HepG2 (cell line): ENCODE measurements around the gene LIMD2. TPM values are rescaled to one million over a fixed set of nuclear protein-coding genes. Genes with fewer than 3 reads are reported as not detected.
A peak's percentile ranks its signal among the peaks of the same experiment; 100 is the strongest.

Source experiments
- ATF1 ChIP-seq: IDR thresholded peaks from 2 replicates; pipeline ENCODE4 v1.6.1; 2016; ENCODE audit warnings: mild to moderate bottlenecking, control low read depth
- FOSL1 ChIP-seq: sonication (generic); formaldehyde crosslinking; IDR thresholded peaks from 2 replicates; pipeline ENCODE4 v1.9.0; 2021; ENCODE audit warnings: missing genetic modification reagents, borderline replicate concordance
- FOSL2 ChIP-seq: sonication (generic); formaldehyde crosslinking; IDR thresholded peaks from 2 replicates; pipeline ENCODE4 v1.4.0; 2020; ENCODE audit warnings: missing genetic modification reagents
- FOXO4 ChIP-seq: sonication (generic); formaldehyde crosslinking; conservative IDR thresholded peaks from 2 replicates; pipeline ENCODE4 v1.8.1; 2023; ENCODE audit warnings: missing genetic modification reagents
- HES4 ChIP-seq: sonication (generic); formaldehyde crosslinking; IDR thresholded peaks from 2 replicates; pipeline ENCODE4 v1.9.0; 2021; ENCODE audit warnings: mild to moderate bottlenecking, missing genetic modification reagents, borderline replicate concordance
- HMGA1 ChIP-seq: sonication (generic); formaldehyde crosslinking; conservative IDR thresholded peaks from 2 replicates; pipeline ENCODE4 v1.4.0; 2020; ENCODE audit warnings: missing genetic modification reagents
- MED8 ChIP-seq: sonication (generic); formaldehyde crosslinking; IDR thresholded peaks from 2 replicates; pipeline ENCODE4 v1.8.1; 2023; ENCODE audit warnings: mild to moderate bottlenecking, missing genetic modification reagents; ENCODE audit not compliant: insufficient replicate concordance
- ZBTB21 ChIP-seq: sonication (generic); formaldehyde crosslinking; IDR thresholded peaks from 2 replicates; pipeline ENCODE4 v1.4.0; 2020; ENCODE audit warnings: missing genetic modification reagents
- ZFYVE20 ChIP-seq: sonication (generic); formaldehyde crosslinking; IDR thresholded peaks from 2 replicates; pipeline ENCODE4 v1.8.0; 2023; ENCODE audit warnings: low read depth, mild to moderate bottlenecking, moderate library complexity, missing genetic modification reagents, borderline replicate concordance
- ZNF142 ChIP-seq: sonication (generic); formaldehyde crosslinking; IDR thresholded peaks from 2 replicates; pipeline ENCODE4 v1.4.0; 2020; ENCODE audit warnings: missing genetic modification reagents
- ZNF235 ChIP-seq: sonication (generic); formaldehyde crosslinking; IDR thresholded peaks from 2 replicates; pipeline ENCODE4 v1.8.1; 2023; ENCODE audit warnings: mild to moderate bottlenecking, missing genetic modification reagents, borderline replicate concordance
- ZNF503 ChIP-seq: sonication (generic); formaldehyde crosslinking; IDR thresholded peaks from 2 replicates; pipeline ENCODE4 v1.4.0; 2020; ENCODE audit warnings: missing genetic modification reagents
- polyA plus RNA-seq, 8 experiments: library from polyadenylated mRNA; depleted of rRNA in 3 of 8; stranded (reverse) in 7 of 8; unstranded in 1 of 8; fragments of >200 nt; fragmentation: Illumina TruSeq in 4 of 8; extraction: Trizol in 4 of 8; gene quantifications; 2 replicates each; pipeline versions ENCODE4 v1.2.1 to v1.2.3, GENCODE V29; 2011 to 2016; ENCODE audit warnings: low read depth in 4 of 8, missing spikeins in 1 of 8, mixed read lengths in 1 of 8; ENCODE audit not compliant: insufficient read depth in 1 of 8
- total RNA-seq, 5 experiments: library from RNA; depleted of rRNA; stranded (reverse); fragments of >200 nt; fragmentation: Illumina TruSeq; extraction: Trizol; gene quantifications; 2 replicates each; pipeline ENCODE4 v1.2.3, GENCODE V29; 2016; ENCODE audit warnings: low read depth in 1 of 5
- TF ChIP-seq, protein P1 (sequence below): sonication (generic); formaldehyde crosslinking; IDR thresholded peaks from 2 replicates; pipeline ENCODE4 v1.4.0; 2020; ENCODE audit warnings: mild to moderate bottlenecking, missing genetic modification reagents

The LIMD2 gene
- total and polyA plus RNA-seq, 2 of the 13 experiments (the other 11 are each of a cell fraction or from before 2014, with no cell fraction given), result 9.0 to 20.8 TPM

- 0 out of 2 replicates have a peak, but pooled peaks have one; percentile 7 for TF ChIP-seq ZNF142 (CRISPR knock-in tag)
- TF ChIP-seq ZNF235 (CRISPR knock-in tag), result 0 out of 2 replicates have a peak, but pooled peaks have one; percentile 13
- TF ChIP-seq ZBTB21 (CRISPR knock-in tag), result peak; percentile 9; the same call in 1 of the 2 replicates
- no peak for TF ChIP-seq FOSL1 (CRISPR knock-in tag)
- TF ChIP-seq ZFYVE20 (CRISPR knock-in tag), result no peak
- TF ChIP-seq FOXO4 (CRISPR knock-in tag), result no peak
- no peak for TF ChIP-seq HMGA1 (CRISPR knock-in tag)
- TF ChIP-seq FOSL2 (CRISPR knock-in tag), result no peak
- TF ChIP-seq HES4, result no peak
- TF ChIP-seq ZNF503 (CRISPR knock-in tag), result no peak
- TF ChIP-seq MED8 (CRISPR knock-in tag), result peak; percentile 37
- TF ChIP-seq ATF1 (CRISPR knock-in tag), result peak; percentile 34; the same call in 1 of the 2 replicates
- TF ChIP-seq, protein P1, sequence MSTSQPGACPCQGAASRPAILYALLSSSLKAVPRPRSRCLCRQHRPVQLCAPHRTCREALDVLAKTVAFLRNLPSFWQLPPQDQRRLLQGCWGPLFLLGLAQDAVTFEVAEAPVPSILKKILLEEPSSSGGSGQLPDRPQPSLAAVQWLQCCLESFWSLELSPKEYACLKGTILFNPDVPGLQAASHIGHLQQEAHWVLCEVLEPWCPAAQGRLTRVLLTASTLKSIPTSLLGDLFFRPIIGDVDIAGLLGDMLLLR, result no peak
- TF ChIP-seq, all 625 proteins: peak for 11
Measured at GRCh38 chr17:63741143-63741407, 41.1 kb upstream of the LIMD2 start (continued).
